ENCODE data around the gene SCN2A. TPM values are rescaled to one million over a fixed set of nuclear protein-coding genes. Genes with fewer than 3 reads are reported as not detected.

The SCN2A gene
- total and polyA plus RNA-seq, 2 experiments from 2014 or later, result 0.95 TPM; not detected in 1

DNA sequence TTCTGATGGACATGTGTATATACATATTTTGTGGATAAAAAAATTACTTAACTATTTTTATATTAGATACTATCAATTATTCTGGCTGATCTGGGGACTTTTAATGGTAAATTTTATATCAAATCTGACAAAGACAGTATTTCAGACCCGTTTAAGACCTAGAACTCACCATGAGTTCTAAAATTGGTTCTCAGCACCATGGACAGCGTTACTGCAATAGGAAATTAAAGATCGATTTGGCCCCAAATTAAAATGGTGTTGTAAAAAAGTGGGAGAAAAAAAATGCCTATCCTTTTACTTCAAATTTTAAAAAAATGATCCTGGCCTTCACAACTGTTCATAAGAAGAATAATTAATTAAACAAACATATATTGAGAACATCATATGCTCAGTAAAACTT, 919 bp upstream of the SCN2A start:
- DNase-seq (ENCODE audit: low read depth in 1 of 2, low spot score in 1 of 2), result peak; percentile 23 to 75
- TF ChIP-seq, protein P1, sequence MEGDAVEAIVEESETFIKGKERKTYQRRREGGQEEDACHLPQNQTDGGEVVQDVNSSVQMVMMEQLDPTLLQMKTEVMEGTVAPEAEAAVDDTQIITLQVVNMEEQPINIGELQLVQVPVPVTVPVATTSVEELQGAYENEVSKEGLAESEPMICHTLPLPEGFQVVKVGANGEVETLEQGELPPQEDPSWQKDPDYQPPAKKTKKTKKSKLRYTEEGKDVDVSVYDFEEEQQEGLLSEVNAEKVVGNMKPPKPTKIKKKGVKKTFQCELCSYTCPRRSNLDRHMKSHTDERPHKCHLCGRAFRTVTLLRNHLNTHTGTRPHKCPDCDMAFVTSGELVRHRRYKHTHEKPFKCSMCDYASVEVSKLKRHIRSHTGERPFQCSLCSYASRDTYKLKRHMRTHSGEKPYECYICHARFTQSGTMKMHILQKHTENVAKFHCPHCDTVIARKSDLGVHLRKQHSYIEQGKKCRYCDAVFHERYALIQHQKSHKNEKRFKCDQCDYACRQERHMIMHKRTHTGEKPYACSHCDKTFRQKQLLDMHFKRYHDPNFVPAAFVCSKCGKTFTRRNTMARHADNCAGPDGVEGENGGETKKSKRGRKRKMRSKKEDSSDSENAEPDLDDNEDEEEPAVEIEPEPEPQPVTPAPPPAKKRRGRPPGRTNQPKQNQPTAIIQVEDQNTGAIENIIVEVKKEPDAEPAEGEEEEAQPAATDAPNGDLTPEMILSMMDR (IDR thresholded peaks at IDR 0.05; ENCODE audit: low read depth, low read length), result no peak

DNA sequence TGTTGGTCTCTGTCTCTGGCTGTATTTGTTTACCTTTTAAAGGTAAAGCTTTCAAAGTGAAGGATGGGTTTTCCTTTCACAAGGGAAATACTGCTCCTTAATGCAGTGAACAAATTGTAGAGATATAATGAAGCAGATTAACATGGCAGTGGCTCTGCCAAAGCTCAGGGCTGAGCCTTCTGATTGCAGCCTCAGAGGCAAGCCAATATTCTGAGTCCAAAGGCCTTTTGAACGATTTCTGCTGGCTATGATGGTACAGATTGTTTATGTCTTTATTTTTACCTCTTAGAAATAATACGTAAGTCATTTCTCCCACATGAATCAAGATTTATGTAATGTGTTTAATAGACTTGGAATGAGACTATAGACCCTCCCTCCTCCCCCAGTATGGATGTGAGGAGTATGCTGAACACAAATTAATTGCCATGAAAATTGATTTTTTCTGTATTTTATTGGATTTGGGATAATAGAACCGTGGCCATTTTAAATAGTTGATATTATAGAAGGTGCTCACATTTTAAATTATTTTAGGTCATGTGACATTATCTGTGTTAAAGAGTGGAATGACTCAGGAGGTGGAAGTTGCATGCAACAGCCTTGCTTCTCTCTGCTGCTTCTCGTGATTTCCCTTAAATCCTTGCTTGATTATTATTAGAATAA, 772 bp downstream of the SCN2A start:
- no peak for DNase-seq (ENCODE audit: low read depth in 1 of 2, low spot score in 1 of 2)
- no peak overlapping the region for H3K27ac ChIP-seq
- no peak overlapping the region for H3K4me3 ChIP-seq
- no peaks in the 10 kb centered on the region for H3K9me3 ChIP-seq (ENCODE audit: low read depth)
- no peaks in the 10 kb centered on the region for H3K27me3 ChIP-seq
- TF ChIP-seq, protein P1 (IDR thresholded peaks at IDR 0.05; ENCODE audit: low read depth, low read length), result no peak
- H3K36me3 ChIP-seq, result no peaks in the 10 kb centered on the region
- no peaks in the 10 kb centered on the region for H3K4me1 ChIP-seq (ENCODE audit: low read depth)

More for the DNA sequence above, 919 bp upstream of the SCN2A start:
- no peaks in the 10 kb centered on the region for H3K4me1 ChIP-seq (ENCODE audit: low read depth)
- no peaks in the 10 kb centered on the region for H3K36me3 ChIP-seq
- no peaks in the 10 kb centered on the region for H3K9me3 ChIP-seq (ENCODE audit: low read depth)
- H3K27ac ChIP-seq, result no peak overlapping the region
- H3K4me3 ChIP-seq, result no peak overlapping the region
- H3K27me3 ChIP-seq, result no peaks in the 10 kb centered on the region

DNA sequence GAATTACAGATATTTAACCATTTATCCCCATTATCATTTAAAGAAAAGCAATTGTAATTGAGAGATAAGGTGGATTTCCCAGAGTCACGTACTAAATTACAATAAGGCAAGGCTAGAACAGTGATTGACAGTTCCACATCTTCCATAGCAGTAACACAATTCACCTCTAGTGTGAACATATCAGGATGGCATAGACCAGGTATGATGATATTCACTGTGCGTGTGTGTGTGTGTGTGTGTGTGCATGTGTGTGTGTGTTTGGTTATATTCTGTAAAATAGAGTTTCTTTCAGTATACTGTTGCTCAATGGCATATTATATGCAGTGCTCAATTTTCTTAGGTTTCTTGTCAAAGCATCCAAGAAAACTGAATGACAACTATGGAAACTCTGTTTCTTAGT, 1.7 kb downstream of the SCN2A start:
- Histone ChIP-seq H3K36me3 (no peaks in the 10 kb centered on the region), H3K27ac (no peak overlapping the region), H3K4me1 (ENCODE audit: low read depth) (no peaks in the 10 kb centered on the region), H3K27me3 (no peaks in the 10 kb centered on the region), H3K4me3 (no peak overlapping the region), H3K9me3 (ENCODE audit: low read depth) (no peaks in the 10 kb centered on the region)
- no peak for DNase-seq (ENCODE audit: low read depth in 1 of 2, low spot score in 1 of 2)
- TF ChIP-seq, protein P1 (IDR thresholded peaks at IDR 0.05; ENCODE audit: low read depth, low read length), result no peak

DNA sequence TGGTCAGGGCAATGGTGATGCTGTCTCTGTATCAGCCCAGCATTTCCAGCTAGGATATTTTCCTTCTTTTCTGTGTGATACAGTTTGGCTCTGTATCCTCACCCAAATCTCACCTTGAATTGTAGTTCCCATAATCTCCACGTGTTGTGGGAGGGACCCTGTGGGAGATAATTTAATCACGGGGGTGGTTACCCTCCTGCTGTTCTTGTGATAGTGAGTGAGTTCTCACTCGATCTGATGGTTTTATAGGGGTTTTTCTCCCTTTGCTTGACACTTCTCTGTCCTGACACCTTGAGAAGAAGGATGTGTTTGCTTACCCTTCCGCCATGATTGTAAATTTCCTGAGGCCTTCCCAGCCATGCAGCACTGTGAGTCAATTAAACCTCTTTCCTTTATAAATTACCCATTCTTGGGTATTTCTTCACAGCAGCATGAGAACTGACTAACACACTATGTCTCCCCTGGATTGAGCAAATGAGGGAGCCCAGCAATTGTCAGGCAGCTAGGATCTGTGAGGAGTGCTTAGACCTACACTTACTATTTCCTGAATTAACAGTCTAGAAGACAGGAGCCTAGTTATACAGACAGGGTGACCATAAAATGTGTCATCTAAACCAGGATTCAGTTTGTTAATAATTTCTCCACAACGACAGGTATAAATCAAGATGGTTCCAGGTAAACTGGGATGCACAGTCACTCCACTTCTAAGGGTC, 6.0 kb downstream of the SCN2A start:
- Histone ChIP-seq H3K4me3 (no peak overlapping the region), H3K27me3 (no peaks in the 10 kb centered on the region), H3K36me3 (no peaks in the 10 kb centered on the region), H3K9me3 (ENCODE audit: low read depth) (no peaks in the 10 kb centered on the region), H3K4me1 (ENCODE audit: low read depth) (no peaks in the 10 kb centered on the region), H3K27ac (no peak overlapping the region)
- no peak for DNase-seq (ENCODE audit: low read depth in 1 of 2, low spot score in 1 of 2)
- TF ChIP-seq, protein P1 (IDR thresholded peaks at IDR 0.05; ENCODE audit: low read depth, low read length), result no peak

DNA sequence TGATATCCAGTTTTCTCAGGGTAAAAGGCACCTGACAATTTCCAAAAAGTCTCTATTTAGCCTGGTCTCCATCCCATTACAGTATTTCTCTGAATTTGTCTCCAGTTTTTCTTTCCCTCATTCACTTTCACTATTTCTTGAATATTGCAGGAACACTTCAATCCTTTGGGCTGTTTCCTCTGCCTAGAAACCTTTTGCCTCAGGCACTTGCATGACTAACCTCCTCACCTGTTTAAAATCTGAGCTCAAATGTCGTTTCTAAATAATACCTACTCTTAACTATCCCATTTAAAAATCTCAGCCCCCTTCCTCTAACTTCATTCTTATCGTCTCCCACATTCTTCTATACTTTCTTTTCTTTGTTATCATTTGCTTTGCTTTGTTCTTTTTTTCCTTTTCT, 9.0 kb downstream of the SCN2A start:
- Histone ChIP-seq H3K9me3 (ENCODE audit: low read depth) (no peaks in the 10 kb centered on the region), H3K27ac (no peak overlapping the region), H3K4me3 (no peak overlapping the region), H3K27me3 (no peaks in the 10 kb centered on the region), H3K4me1 (ENCODE audit: low read depth) (no peaks in the 10 kb centered on the region), H3K36me3 (no peaks in the 10 kb centered on the region)
- no peak for DNase-seq (ENCODE audit: low read depth in 1 of 2, low spot score in 1 of 2)
- TF ChIP-seq, protein P1 (IDR thresholded peaks at IDR 0.05; ENCODE audit: low read depth, low read length), result no peak

Measured in cardiac muscle cell (in vitro differentiated cells and primary cell).